Renal cortex interstitium (tissue), 11 donors: ENCODE data around the gene HRC. TPM values are rescaled to one million over a fixed set of nuclear protein-coding genes. Genes with fewer than 3 reads are reported as not detected.
"Not testable (repeated sequence)": the region's sequence is repeated elsewhere in the genome, so short reads cannot be mapped to it uniquely, and the experiment has no call there.

Experiments used
- DNase-seq, 11 donors: peaks; one replicate each; pipeline ENCODE4 v3.0.0-alpha.2; 2013; ENCODE audit warnings: low read depth in 9 of 11, low spot score in 4 of 11; ENCODE audit errors: extremely low read depth in 1 of 11
- polyA plus RNA-seq, 3 donors: library from polyadenylated mRNA; unstranded; fragments of 120-200 nt; gene quantifications; one replicate each; pipeline ENCODE4 v1.2.1, GENCODE V29; 2013; ENCODE audit not compliant: insufficient read length in 3 of 3

HRC gene
- polyA plus RNA-seq, 3 donors: 29.2 to 38.1 (median 36.2) TPM

DNA sequence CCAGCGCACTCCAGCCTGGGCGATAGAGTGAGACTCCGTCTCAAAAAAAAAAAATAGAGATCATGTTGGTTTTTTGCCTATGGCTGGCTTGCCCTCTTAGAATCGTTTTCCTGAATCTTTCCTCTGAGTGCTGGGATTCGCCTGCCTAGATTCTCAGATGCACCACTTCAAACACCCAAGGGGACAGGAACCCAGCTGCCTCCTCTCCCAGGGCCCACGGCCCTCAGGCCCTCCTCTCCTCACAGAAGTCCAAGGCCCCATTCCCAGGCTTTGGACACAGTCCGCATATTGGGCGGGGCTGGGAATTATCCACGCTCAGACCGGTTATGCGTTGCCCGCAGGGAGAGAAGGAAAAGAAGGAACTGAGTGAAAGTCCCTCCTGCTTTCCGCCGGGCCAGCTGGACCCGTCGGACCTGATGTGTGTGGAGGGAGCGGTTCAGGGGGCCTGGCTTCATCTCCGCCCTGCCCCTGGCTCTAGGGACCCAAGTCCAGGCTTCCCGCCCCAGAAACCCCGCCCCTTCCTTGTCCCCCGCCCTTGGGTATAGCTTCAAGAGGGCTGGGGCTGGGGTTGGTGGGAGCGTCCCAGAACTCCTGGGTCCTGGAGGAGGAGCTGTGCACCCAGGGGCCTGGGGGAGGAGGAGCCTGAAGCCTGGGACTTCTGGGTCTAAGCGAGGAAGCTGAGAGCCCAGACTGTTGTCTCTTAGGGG lies 30.0 kb downstream of the HRC start:
- DNase-seq: no peak

DNA sequence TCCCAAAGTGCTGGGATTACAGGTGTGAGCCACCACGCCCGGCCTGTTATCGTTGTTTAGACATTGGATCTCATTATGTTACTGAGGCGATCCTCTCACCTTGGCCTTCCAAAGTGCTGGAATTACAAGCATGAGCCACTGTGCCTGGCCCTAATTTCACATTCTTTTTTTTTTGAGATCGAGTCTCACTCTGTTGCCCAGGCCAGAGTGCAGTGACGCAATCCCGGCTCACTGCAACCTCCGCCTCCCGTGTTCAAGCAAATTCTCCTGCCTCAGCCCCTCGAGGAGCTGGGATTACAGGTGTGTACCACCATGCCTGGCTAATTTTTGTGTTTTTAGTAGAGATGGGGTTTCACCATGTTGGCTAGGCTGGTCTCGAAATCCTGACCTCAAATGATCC lies 31.9 kb downstream of the HRC start:
- not testable (repeated sequence) for DNase-seq

DNA sequence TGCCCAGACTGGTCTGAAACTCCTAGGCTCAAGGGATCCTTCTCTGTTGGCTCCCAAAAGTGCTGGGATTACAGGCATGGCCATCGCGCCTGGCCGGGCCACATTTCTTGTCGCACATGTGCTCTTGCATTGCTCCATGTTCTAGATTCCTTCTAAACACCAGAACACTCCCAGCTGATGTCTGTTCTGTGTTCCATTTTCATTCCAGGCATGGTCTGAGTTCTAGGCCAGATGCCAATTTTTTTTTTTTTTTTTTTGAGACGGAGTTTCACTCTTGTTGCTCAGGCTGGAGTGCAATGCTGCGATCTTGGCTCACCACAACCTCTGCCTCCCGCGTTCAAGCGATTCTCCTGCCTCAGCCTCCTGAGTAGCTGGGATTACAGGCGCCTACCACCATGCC lies 33.4 kb downstream of the HRC start:
- DNase-seq: not testable (repeated sequence)

DNA sequence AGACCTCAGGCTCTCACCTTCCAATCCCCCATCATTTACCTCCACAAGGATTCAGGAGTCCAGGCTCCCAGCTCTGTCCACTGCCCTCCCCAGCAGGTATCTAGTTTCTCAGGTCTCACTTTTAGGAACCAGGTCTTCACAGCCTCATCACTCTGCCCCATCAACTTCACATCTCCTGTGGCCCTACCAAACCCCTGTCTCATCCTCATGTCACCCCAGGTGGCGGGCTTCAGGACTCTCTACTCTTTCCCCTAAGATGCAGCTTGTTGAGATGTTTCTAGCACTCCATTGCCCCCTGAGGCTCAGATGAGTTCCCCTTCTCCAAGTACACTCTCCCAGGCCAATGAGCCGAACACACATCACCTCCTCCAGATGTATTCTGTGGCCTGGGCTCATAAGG lies 34.3 kb downstream of the HRC start:
- no peak for DNase-seq

DNA sequence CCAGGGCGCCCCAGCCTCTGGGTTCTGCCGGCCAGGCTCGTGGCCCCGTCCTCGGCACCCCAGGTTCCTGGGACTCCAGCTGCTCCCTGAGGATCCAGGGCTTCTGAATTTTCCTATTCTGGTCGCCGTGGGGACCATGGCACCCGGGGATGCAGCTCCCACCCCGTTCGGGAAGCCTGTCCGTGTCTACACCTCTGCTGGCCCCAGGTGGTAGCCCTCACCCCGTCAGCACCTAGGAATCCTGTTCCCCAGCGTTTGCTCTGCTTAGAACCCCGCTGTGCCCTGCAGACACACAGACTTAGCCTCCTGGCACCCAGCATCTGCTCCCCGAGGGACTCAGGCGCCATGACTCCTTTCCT lies 34.9 kb downstream of the HRC start:
- no peak for DNase-seq

DNA sequence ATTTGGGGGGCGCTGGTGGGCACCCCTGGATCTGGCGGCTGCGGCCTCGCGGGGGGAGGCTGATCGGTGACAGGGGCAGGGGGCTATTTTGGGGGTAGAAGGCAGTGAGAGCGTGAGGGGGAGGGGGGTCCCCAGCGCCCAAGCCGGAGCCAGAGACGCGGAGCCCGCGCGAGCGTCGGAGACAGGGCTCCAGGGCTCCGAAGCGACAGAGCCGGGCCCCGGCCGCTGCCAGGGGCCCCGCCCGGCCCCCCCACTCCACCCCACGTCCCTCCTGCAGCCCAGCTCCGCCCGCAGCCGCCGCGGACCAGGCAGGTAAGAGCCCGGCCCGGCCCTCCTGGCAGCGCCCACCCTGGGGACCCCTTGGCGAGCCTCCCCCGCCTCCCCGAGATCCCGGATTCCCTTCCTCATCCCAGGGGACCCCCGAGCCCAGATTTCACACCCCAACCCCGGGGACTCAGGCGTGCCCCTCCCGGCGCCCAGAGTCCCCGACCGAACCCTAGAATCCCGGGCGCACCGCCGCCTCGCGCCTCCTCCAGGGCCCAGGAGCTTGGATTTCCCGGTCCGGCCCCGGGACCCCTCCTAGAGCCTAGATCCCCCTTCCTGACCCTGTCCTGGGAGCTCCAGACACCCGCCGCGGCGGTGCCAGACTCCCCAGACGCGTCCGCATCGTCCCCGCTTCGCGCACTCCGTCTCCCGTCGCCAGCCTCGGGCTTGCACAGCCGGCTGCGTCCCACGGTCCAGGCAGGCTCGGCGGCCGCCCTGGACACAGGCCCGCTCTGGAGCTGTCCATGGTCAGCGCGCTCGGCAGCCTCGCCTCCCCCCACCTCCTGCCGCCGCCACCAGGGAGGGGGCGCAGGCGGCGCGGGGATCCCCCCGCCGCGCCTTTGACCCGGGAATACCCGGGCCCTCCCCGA lies 35.5 kb downstream of the HRC start, which contains the start of gene PPFIA3:
TSS of gene PPFIA3 (plus strand) at position 134 of the 914 bp plus-strand sequence. CDS start 8,330 bp downstream, outside the sequence.
- peak in 4 of 11 donors; percentile 58 to 68 (median 63) for DNase-seq

GRCh38 chr19:49118565-49119410 lies 36.4 kb downstream of the HRC start, which contains the start of gene C19orf73:
Gene C19orf73 (minus strand): TSS chr19:49119143. CDS start chr19:49119022, 121 bp downstream.
- peak; percentile 78 to 92 (median 90) for DNase-seq

DNA sequence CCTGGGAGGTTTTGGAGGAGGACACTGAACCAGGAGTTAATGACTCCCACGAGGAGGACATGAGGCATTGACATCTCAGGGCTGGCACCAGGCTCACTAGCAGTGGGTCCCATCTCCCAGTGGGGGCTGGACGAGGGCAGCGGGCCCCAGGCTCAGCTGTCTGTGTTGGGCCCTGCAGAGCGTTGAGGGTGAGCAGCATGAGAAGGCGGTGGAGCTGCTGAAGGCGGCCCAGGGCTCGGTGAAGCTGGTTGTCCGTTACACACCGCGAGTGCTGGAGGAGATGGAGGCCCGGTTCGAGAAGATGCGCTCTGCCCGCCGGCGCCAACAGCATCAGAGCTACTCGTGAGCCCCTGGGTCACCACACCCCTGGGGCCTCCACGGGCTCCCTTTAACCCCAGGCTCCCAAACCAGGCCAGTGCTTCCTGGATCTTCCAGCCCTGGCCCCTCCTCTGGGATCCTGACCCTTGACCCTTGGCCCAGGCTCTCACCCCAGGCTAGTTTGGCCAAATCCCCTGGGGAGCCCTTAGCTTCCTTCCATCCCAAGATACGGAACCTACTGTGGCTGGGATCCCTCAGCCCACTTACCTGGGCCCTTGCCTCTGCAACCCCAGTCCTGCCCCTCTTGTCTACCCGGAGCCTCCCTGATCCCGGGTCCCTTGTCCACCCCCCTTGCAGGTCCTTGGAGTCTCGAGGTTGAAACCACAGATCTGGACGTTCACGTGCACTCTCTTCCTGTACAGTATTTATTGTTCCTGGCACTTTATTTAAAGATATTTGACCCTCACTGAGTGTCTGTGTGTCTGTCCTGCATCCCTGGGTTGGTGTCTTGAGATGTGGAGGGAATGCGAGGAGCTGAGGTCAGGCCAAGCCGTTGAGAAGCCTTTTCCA lies 37.3 kb downstream of the HRC start:
- no peak for DNase-seq

GRCh38 chr19:49116544-49116943 lies 38.7 kb downstream of the HRC start:
- DNase-seq: no peak

GRCh38 chr19:49114630-49115363 lies 40.4 kb downstream of the HRC start:
- DNase-seq: peak in 4 of 11 donors; percentile 54 to 64 (median 55)

DNA sequence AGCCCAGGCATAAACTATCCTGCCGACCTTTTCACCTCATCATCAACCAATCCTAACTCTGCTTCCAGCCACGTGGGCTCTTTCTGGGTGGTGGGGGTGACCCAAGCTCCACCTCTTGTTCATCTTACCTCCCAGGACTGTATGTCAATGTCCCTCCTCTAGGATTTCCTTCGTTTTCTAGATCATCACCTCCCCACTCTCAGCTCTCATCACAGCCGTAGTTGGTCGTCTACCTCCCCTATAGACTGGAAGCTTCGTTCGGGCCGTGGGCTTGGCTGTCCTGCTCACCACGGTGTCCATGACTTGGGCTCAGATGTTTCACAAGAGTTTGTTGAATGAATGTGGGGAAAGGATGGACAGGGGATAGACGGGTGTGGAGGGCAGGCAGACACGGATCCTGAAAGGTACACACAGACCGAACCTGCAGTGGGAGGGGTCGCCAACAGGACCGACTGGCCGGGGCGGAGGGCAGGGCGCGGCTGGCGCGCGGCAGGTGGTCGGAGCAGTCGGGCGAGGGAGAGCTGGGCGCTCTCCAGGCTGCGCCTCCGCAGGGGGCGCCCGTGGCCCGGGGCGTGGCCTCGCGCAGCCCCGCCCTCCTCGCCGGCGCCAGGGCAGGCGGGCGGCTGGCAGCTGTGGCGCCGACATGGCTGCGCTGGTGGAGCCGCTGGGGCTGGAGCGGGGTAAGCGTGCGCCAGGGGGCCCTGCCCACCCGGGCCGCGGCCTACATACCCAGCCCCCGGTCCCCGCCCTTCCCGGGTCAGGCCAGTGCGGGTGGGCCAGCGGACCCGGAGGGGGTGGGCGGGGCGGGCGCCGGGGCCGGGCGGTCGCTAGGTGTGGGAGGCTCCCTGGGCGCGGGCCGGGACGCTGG lies 41.2 kb downstream of the HRC start, which contains the start of gene LIN7B:
TSS of gene LIN7B (plus strand) at position 609 of the 868 bp plus-strand sequence. CDS start at position 644, 35 bp downstream.
- peak in 6 of 11 donors; percentile 56 to 73 (median 64) for DNase-seq

DNA sequence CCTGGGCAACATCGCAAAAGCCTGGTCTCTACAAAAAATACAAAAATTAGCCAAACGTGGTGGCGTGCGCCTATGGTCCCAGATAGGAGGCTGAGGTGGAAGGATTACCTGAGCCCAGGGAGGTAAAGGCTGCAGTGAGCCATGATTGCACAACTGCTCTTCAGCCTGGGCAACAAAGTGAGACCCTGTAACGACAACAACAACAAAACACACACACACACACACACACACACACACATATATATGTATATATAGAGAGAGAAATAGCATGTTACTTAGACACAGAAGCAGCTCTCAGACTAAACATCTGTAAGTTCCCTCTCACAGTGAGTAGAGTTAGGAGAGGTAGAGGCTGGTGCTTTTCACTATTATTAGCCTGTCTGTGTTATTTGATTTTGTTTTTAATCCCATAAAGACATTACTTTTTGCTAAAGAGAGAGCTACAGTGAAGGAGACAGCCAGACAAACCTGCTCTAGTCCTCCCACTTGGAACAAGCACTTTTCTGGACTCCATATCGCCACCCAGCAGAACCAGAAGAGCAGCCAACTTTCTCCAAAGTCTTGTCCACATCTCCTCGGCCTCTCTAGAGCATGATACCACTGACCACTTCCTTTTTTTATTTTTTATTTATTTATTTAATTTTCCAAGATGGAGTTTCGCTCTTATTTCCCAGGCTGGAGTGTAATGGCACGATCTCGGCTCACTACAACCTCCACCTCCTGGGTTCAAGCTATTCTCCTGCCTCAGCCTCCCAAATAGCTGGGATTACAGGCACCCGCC lies 43.8 kb downstream of the HRC start:
- no peak for DNase-seq

DNA sequence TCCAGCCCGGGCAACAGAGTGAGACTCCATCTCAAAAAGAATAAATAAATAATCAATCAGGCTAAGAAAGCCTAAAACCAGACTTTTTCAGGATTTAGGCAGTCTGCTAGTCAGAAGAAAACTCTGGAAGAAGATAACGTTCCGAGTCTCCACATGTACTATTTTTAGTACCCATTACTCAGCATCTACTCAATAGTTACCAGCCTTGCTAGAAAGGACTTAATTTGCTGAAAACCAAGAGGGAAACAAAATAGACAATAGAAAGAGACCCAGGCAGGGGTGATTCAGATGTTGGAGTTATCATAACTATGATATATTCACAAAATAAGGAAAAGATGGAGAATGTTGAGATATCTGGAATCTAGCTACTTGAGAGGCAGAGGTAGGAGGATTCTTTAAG lies 44.6 kb downstream of the HRC start:
- DNase-seq: no peak

GRCh38 chr19:49109569-49110233 lies 45.5 kb downstream of the HRC start:
- no peak for DNase-seq

DNA sequence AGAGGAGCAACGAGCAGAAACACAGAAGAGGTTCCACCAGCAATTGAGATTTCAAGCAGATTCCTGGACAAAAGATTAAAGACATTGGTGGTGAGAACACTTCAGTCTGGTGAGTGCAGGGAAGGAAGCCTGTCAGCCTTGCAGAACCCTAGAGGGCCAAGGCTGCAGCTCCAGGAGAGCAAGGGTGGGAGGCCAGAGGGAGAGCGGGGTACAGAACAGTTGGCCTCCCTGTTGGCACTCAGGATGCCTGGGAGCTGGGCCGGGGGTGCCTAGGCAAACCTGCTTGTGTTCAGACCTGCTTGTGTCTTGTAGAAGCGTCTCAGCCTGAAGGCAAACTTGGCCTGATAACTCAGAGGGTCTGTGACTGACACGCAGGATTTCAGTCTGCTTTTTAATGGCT lies 46.1 kb downstream of the HRC start:
- no peak for DNase-seq
